ENCODE data around the gene SF3B2.
"Not testable (repeated sequence)": the region's sequence is repeated elsewhere in the genome, so short reads cannot be mapped to it uniquely, and the experiment has no call there.

The SF3B2 gene

DNA sequence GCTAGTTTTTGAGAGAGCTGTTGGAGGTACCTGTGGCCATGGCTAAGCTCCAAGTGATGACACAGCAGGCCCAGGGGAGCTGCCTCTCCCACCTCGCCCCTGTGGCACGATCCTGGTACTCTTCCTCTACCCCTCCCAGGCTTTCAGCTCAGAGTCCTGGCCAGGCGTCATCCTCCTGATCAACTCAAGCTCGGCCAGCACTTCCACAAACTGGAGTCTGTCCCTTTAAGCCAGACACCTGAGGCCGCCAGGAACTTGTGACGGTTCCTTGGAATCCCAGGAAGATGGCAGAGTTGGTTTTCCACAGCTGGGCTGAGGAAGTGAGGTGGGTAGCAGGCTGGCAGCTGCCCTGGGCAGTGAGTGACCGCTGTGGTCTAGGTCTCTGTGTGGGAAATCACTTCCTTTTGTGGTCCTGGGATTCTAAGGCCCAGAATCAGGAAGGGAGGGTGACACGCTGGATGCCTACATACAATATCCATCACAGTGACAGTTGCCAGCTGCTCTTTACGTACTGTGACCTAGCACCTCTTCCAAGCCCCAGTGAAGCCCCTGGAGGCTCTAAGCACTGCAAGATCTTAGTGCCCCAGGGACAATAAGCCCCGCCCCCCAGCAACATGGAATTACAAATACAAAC, 43.6 kb upstream of the SF3B2 start:
- no peak overlapping the region for H3K9ac ChIP-seq (ENCODE audit: low read depth in 1 of 2, low read length in 2 of 2)

GRCh38 chr11:66010036-66010435, 42.1 kb upstream of the SF3B2 start:
- H3K36me3 ChIP-seq (ENCODE audit: control insufficient read depth in 2 of 2, insufficient read depth in 2 of 2, low read length in 2 of 2); H3K9me3 ChIP-seq (ENCODE audit: control insufficient read depth in 2 of 2, low read length in 2 of 2); H3K4me1 ChIP-seq (ENCODE audit: control insufficient read depth in 2 of 2, insufficient read depth in 2 of 2, low read length in 2 of 2); H3K9ac ChIP-seq (ENCODE audit: low read depth in 1 of 2, low read length in 2 of 2); H3K27ac ChIP-seq (ENCODE audit: low read depth in 2 of 2, low read length in 2 of 2); H3K4me3 ChIP-seq (ENCODE audit: low read length in 2 of 2): not testable (repeated sequence)
- H3K27me3 ChIP-seq (ENCODE audit: control insufficient read depth in 2 of 2, insufficient read depth in 2 of 2, low read length in 2 of 2), result peaks cover 15 to 17% of the 10 kb centered on the region in 2 donors

More for the DNA sequence above, 43.6 kb upstream of the SF3B2 start:
- Histone ChIP-seq H3K36me3 (ENCODE audit: control insufficient read depth in 2 of 2, insufficient read depth in 2 of 2, low read length in 2 of 2) (peaks cover 7 to 12% of the 10 kb centered on the region in 2 donors), H3K9me3 (ENCODE audit: control insufficient read depth in 2 of 2, low read length in 2 of 2) (no peaks in the 10 kb centered on the region), H3K27me3 (ENCODE audit: control insufficient read depth in 2 of 2, insufficient read depth in 2 of 2, low read length in 2 of 2) (peaks cover 15 to 17% of the 10 kb centered on the region in 2 donors), H3K4me1 (ENCODE audit: control insufficient read depth in 2 of 2, insufficient read depth in 2 of 2, low read length in 2 of 2) (peaks cover under 1 to 2% of the 10 kb centered on the region in 2 donors), H3K27ac (ENCODE audit: low read depth in 2 of 2, low read length in 2 of 2) (no peak overlapping the region), H3K4me3 (ENCODE audit: low read length in 2 of 2) (no peak overlapping the region)

- Histone ChIP-seq H3K27ac (ENCODE audit: low read depth in 2 of 2, low read length in 2 of 2) (no peak overlapping the region), H3K4me3 (ENCODE audit: low read length in 2 of 2) (no peak overlapping the region), H3K36me3 (ENCODE audit: control insufficient read depth in 2 of 2, insufficient read depth in 2 of 2, low read length in 2 of 2) (no peaks in the 10 kb centered on the region), H3K27me3 (ENCODE audit: control insufficient read depth in 2 of 2, insufficient read depth in 2 of 2, low read length in 2 of 2) (peaks cover 15 to 17% of the 10 kb centered on the region in 2 donors), H3K9me3 (ENCODE audit: control insufficient read depth in 2 of 2, low read length in 2 of 2) (no peaks in the 10 kb centered on the region), H3K4me1 (ENCODE audit: control insufficient read depth in 2 of 2, insufficient read depth in 2 of 2, low read length in 2 of 2) (peaks cover 0 to 2% of the 10 kb centered on the region in 2 donors), H3K9ac (ENCODE audit: low read depth in 1 of 2, low read length in 2 of 2) (no peak overlapping the region)
Observed at GRCh38 chr11:66011239-66011784, 40.9 kb upstream of the SF3B2 start.

DNA sequence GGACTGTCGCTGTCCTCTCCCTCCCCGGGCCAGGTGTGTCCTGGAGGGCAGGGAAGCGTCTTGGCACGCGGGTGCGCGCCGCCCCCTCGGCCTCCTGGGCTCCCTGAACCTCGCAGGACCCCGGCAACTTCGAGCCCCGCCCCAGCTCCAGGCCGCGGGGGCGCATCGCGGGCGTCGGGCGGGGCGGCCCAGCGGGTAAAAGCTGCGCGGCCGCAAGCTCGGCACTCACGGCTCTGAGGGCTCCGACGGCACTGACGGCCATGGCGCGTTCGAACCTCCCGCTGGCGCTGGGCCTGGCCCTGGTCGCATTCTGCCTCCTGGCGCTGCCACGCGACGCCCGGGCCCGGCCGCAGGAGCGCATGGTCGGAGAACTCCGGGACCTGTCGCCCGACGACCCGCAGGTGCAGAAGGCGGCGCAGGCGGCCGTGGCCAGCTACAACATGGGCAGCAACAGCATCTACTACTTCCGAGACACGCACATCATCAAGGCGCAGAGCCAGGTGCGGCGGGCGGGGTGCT, 40.3 kb upstream of the SF3B2 start, which contains the start of gene CST6:
CST6 (plus strand) TSS at position 224 of the 519 bp plus-strand sequence; CDS start at position 261, 37 bp downstream.
- Histone ChIP-seq H3K4me1 (ENCODE audit: control insufficient read depth in 2 of 2, insufficient read depth in 2 of 2, low read length in 2 of 2) (peaks cover 0 to 2% of the 10 kb centered on the region in 2 donors), H3K9me3 (ENCODE audit: control insufficient read depth in 2 of 2, low read length in 2 of 2) (no peaks in the 10 kb centered on the region), H3K36me3 (ENCODE audit: control insufficient read depth in 2 of 2, insufficient read depth in 2 of 2, low read length in 2 of 2) (no peaks in the 10 kb centered on the region), H3K9ac (ENCODE audit: low read depth in 1 of 2, low read length in 2 of 2) (no peak within 1 kb of the TSS), H3K27me3 (ENCODE audit: control insufficient read depth in 2 of 2, insufficient read depth in 2 of 2, low read length in 2 of 2) (peaks cover 15 to 17% of the 10 kb centered on the region in 2 donors), H3K27ac (ENCODE audit: low read depth in 2 of 2, low read length in 2 of 2) (no peak within 1 kb of the TSS), H3K4me3 (ENCODE audit: low read length in 2 of 2) (no peak within 1 kb of the TSS)

DNA sequence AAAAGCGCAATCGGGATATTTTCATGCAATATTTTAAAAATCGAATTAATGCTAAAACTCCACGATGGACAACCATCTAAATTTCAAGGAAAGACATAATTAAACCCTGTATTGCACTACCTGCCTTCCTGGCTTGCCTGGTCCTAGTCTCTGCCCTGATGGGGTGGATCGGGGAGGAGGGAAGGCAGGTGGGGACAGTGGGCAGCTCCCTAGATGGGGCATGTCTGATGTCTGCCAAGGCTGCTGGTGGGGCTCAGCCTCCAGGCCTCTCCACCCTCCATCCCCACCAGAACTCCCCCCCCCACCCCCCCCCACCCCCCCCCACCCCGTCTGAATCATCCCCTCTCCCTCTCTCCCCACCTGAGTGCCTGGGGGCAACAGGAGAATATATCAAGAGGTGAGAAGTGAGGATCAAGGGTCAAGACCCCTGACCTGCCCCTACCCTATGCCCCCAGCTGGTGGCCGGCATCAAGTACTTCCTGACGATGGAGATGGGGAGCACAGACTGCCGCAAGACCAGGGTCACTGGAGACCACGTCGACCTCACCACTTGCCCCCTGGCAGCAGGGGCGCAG, 39.7 kb upstream of the SF3B2 start:
- no peak overlapping the region for H3K27ac ChIP-seq (ENCODE audit: low read depth in 2 of 2, low read length in 2 of 2)
- no peak overlapping the region for H3K9ac ChIP-seq (ENCODE audit: low read depth in 1 of 2, low read length in 2 of 2)
- H3K4me1 ChIP-seq (ENCODE audit: control insufficient read depth in 2 of 2, insufficient read depth in 2 of 2, low read length in 2 of 2), result peaks cover 0 to 2% of the 10 kb centered on the region in 2 donors
- H3K36me3 ChIP-seq (ENCODE audit: control insufficient read depth in 2 of 2, insufficient read depth in 2 of 2, low read length in 2 of 2), result no peaks in the 10 kb centered on the region
- H3K9me3 ChIP-seq (ENCODE audit: control insufficient read depth in 2 of 2, low read length in 2 of 2), result no peaks in the 10 kb centered on the region
- H3K4me3 ChIP-seq (ENCODE audit: low read length in 2 of 2), result no peak overlapping the region
- peaks cover 15 to 17% of the 10 kb centered on the region in 2 donors for H3K27me3 ChIP-seq (ENCODE audit: control insufficient read depth in 2 of 2, insufficient read depth in 2 of 2, low read length in 2 of 2)

DNA sequence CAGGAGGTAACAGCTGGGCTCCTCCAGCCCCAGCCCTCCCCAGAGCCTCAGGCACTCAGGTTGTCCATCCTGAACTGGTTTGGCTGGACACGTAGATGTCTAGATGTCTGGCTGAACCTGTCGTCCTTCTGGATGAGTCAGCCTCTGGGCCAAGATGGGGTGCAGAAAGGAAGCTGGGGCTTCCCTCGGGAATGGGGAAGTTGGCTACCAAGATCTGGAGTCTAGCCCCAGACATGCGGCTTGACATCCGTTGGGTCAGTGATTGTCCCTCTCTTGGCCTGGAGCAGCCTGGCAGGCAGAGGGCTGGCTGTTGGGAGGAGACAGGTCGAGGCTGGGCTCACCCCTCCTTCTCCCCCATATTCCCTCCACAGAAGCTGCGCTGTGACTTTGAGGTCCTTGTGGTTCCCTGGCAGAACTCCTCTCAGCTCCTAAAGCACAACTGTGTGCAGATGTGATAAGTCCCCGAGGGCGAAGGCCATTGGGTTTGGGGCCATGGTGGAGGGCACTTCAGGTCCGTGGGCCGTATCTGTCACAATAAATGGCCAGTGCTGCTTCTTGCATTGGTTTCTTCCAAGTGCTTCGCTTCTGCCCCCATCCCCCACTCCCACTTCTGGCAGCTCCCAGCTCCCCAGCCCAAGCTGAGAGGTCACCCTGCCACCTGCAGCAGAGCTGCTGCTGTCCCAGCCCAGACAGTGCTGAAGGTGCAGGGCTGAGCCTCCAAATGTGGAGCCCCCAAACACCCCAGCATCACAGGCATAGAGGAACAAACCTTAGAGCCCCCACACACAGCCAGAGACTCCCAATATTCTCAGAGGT, 39.0 kb upstream of the SF3B2 start:
- Histone ChIP-seq H3K27ac (ENCODE audit: low read depth in 2 of 2, low read length in 2 of 2) (no peak overlapping the region), H3K4me1 (ENCODE audit: control insufficient read depth in 2 of 2, insufficient read depth in 2 of 2, low read length in 2 of 2) (peaks cover 0 to 2% of the 10 kb centered on the region in 2 donors), H3K9me3 (ENCODE audit: control insufficient read depth in 2 of 2, low read length in 2 of 2) (no peaks in the 10 kb centered on the region), H3K27me3 (ENCODE audit: control insufficient read depth in 2 of 2, insufficient read depth in 2 of 2, low read length in 2 of 2) (peaks cover 15 to 17% of the 10 kb centered on the region in 2 donors), H3K36me3 (ENCODE audit: control insufficient read depth in 2 of 2, insufficient read depth in 2 of 2, low read length in 2 of 2) (no peaks in the 10 kb centered on the region), H3K9ac (ENCODE audit: low read depth in 1 of 2, low read length in 2 of 2) (no peak overlapping the region), H3K4me3 (ENCODE audit: low read length in 2 of 2) (no peak overlapping the region)

GRCh38 chr11:66013762-66014100, 38.4 kb upstream of the SF3B2 start:
- no peak overlapping the region for H3K27ac ChIP-seq (ENCODE audit: low read depth in 2 of 2, low read length in 2 of 2)
- H3K4me3 ChIP-seq (ENCODE audit: low read length in 2 of 2), result no peak overlapping the region
- H3K36me3 ChIP-seq (ENCODE audit: control insufficient read depth in 2 of 2, insufficient read depth in 2 of 2, low read length in 2 of 2), result no peaks in the 10 kb centered on the region
- H3K9ac ChIP-seq (ENCODE audit: low read depth in 1 of 2, low read length in 2 of 2), result no peak overlapping the region
- H3K9me3 ChIP-seq (ENCODE audit: control insufficient read depth in 2 of 2, low read length in 2 of 2), result no peaks in the 10 kb centered on the region
- H3K4me1 ChIP-seq (ENCODE audit: control insufficient read depth in 2 of 2, insufficient read depth in 2 of 2, low read length in 2 of 2), result peaks cover 0 to 2% of the 10 kb centered on the region in 2 donors
- H3K27me3 ChIP-seq (ENCODE audit: control insufficient read depth in 2 of 2, insufficient read depth in 2 of 2, low read length in 2 of 2), result peaks cover 15 to 17% of the 10 kb centered on the region in 2 donors

DNA sequence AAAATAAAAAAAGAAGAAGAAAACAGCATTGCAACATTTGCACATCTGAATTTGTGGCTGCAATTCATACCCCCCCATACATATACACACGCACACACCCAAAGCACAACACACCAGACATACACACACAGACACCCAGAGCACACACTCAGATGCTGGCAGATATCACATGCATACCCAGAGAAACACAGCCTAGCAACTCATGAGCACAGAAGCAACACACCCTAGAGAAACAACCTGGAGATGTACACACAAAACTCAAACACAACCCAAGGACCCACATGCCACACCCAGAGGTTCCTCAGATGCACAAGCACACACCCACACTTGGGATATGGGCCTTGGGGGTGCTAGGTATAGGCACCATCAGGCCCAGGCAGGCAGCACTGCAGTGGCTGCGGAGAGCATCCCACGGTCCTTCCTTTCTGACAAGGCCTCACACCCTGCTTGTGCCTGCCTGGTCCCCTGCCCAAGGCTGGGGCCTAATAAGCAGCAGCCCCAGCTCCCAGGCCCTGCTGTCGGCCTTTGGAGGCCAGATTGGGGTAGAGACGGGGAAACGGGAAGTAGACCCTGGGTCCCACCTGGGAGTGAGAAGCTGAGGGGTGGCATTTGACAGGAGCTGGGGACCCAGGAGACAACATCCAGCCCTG, 37.2 kb upstream of the SF3B2 start:
- Histone ChIP-seq H3K9me3 (ENCODE audit: control insufficient read depth in 2 of 2, low read length in 2 of 2) (no peaks in the 10 kb centered on the region), H3K27me3 (ENCODE audit: control insufficient read depth in 2 of 2, insufficient read depth in 2 of 2, low read length in 2 of 2) (peaks cover 15 to 17% of the 10 kb centered on the region in 2 donors), H3K27ac (ENCODE audit: low read depth in 2 of 2, low read length in 2 of 2) (no peak overlapping the region), H3K4me1 (ENCODE audit: control insufficient read depth in 2 of 2, insufficient read depth in 2 of 2, low read length in 2 of 2) (peaks cover 0 to 2% of the 10 kb centered on the region in 2 donors), H3K36me3 (ENCODE audit: control insufficient read depth in 2 of 2, insufficient read depth in 2 of 2, low read length in 2 of 2) (no peaks in the 10 kb centered on the region), H3K9ac (ENCODE audit: low read depth in 1 of 2, low read length in 2 of 2) (no peak overlapping the region), H3K4me3 (ENCODE audit: low read length in 2 of 2) (no peak overlapping the region)

GRCh38 chr11:66015454-66015881, 36.7 kb upstream of the SF3B2 start:
- H3K4me3 ChIP-seq (ENCODE audit: low read length in 2 of 2), result no peak overlapping the region
- H3K36me3 ChIP-seq (ENCODE audit: control insufficient read depth in 2 of 2, insufficient read depth in 2 of 2, low read length in 2 of 2), result no peaks in the 10 kb centered on the region
- H3K4me1 ChIP-seq (ENCODE audit: control insufficient read depth in 2 of 2, insufficient read depth in 2 of 2, low read length in 2 of 2), result peaks cover 0 to 2% of the 10 kb centered on the region in 2 donors
- no peak overlapping the region for H3K9ac ChIP-seq (ENCODE audit: low read depth in 1 of 2, low read length in 2 of 2)
- peaks cover 15 to 17% of the 10 kb centered on the region in 2 donors for H3K27me3 ChIP-seq (ENCODE audit: control insufficient read depth in 2 of 2, insufficient read depth in 2 of 2, low read length in 2 of 2)
- H3K9me3 ChIP-seq (ENCODE audit: control insufficient read depth in 2 of 2, low read length in 2 of 2), result no peaks in the 10 kb centered on the region
- no peak overlapping the region for H3K27ac ChIP-seq (ENCODE audit: low read depth in 2 of 2, low read length in 2 of 2)

All from mucosa of rectum (tissue), 2 donors.